GM12878 (cell line): Measurements from ENCODE around the gene POFUT1. TPM values are rescaled to one million over a fixed set of nuclear protein-coding genes. Genes with fewer than 3 reads are reported as not detected.

Experiments
- ATAC-seq: fragments of 200-7000 bp; cut with Tn5 transposase; 3 replicates; pipeline ENCODE4 v1.9.1; 2020; ENCODE audit warnings: mild to moderate bottlenecking, moderate library complexity
- BruUV-seq: library from RNA; stranded (reverse); fragments of 400-500 nt; replicated peaks from 2 replicates; lab custom pipeline; 2021; lab: Mats Ljungman, UMichigan
- CTCF ChIA-PET: fragments of 300-600 bp; sonication (Branson Sonifier 250); formaldehyde crosslinking; extraction: SDS; loops from one replicate; lab custom pipeline; 2021; ENCODE audit warnings: inconsistent platforms; lab: Yijun Ruan, JAX
- POLR2A ChIA-PET: fragments of 350-600 bp; formaldehyde crosslinking; extraction: SDS; loops from one replicate; lab custom pipeline; 2021; ENCODE audit warnings: inconsistent platforms; lab: Charles Lee
- RAD21 ChIA-PET: fragments of 300-600 bp; sonication (Branson Sonifier 250); formaldehyde crosslinking; loops from one replicate; lab custom pipeline; 2023; ENCODE audit warnings: antibody characterized with exemption; ENCODE audit not compliant: unreplicated experiment; lab: Charles Lee
- SMC1A ChIA-PET: fragments of 300-600 bp; sonication (Branson Sonifier 250); formaldehyde crosslinking; loops from one replicate; lab custom pipeline; 2023; ENCODE audit not compliant: unreplicated experiment, uncharacterized antibody; lab: Charles Lee
- DNase-seq: peaks from one replicate; pipeline ENCODE4 v3.0.0-alpha.2; 2011; ENCODE audit warnings: low read depth, low spot score
- FAIRE-seq: peaks from 3 replicates; lab custom pipeline; 2011; peaks lifted over from hg19 to GRCh38; lab: Jason Lieb, UNC
- H2AFZ ChIP-seq: 2 replicates; pipeline ENCODE4 v1.6.0; 2011; ENCODE audit warnings: low read depth, low read length, control low read depth; ENCODE audit not compliant: control insufficient read depth
- H3K27ac ChIP-seq: 2 replicates; pipeline ENCODE4 v1.5.1; 2011; ENCODE audit warnings: control low read depth; ENCODE audit not compliant: control insufficient read depth, insufficient read depth
- H3K27me3 ChIP-seq, 2 experiments: replicated peaks in 1 of 2; 2 replicates each; pipeline versions ENCODE4 v1.6.0 to v1.6.1; 2011; ENCODE audit warnings: low read length in 1 of 2; ENCODE audit not compliant: control insufficient read depth in 2 of 2, insufficient read depth in 2 of 2
- H3K36me3 ChIP-seq, 2 experiments: 2 replicates each; pipeline ENCODE4 v1.5.1; 2011; ENCODE audit warnings: low read length in 1 of 2; ENCODE audit not compliant: control insufficient read depth in 2 of 2, insufficient read depth in 2 of 2
- H3K4me1 ChIP-seq: 2 replicates; pipeline ENCODE4 v1.6.1; 2011; ENCODE audit warnings: mild to moderate bottlenecking, low read length, moderate library complexity, mixed read lengths; ENCODE audit not compliant: control insufficient read depth, insufficient read depth
- H3K4me2 ChIP-seq: 2 replicates; pipeline ENCODE4 v1.6.0; 2011; ENCODE audit warnings: control low read depth; ENCODE audit not compliant: control insufficient read depth, insufficient read depth
- H3K4me3 ChIP-seq: fragments of 200-600 bp; sonication (generic); 2 replicates; pipeline ENCODE4 v1.5.1; 2016
- H3K79me2 ChIP-seq: 2 replicates; pipeline ENCODE4 v1.6.0; 2011; ENCODE audit warnings: low read length; ENCODE audit not compliant: control insufficient read depth, insufficient read depth
- H3K9ac ChIP-seq: 2 replicates; pipeline ENCODE4 v1.8.0; 2011; ENCODE audit warnings: low read length, control low read depth, mixed read lengths; ENCODE audit not compliant: control insufficient read depth, insufficient read depth
- H3K9me3 ChIP-seq: replicated peaks from 3 replicates; pipeline ENCODE4 v1.5.1; 2011; ENCODE audit warnings: mild to moderate bottlenecking, low read length; ENCODE audit not compliant: control insufficient read depth, insufficient read depth
- H4K20me1 ChIP-seq: 2 replicates; pipeline ENCODE4 v1.6.0; 2011; ENCODE audit not compliant: control insufficient read depth, insufficient read depth
- FOS ChIP-seq: IDR thresholded peaks from 3 replicates; pipeline ENCODE4 v1.6.1; 2011; ENCODE audit warnings: borderline replicate concordance; ENCODE audit not compliant: insufficient read length; ENCODE audit errors: extremely low read depth
- MEF2A ChIP-seq: IDR thresholded peaks from 2 replicates; pipeline ENCODE4 v1.6.1; 2011; ENCODE audit warnings: low read depth, mild to moderate bottlenecking, low read length, moderate library complexity; ENCODE audit not compliant: insufficient read depth
- MTA3 ChIP-seq: IDR thresholded peaks from 2 replicates; pipeline ENCODE4 v1.6.1; 2012; ENCODE audit warnings: low read length, inconsistent platforms, borderline replicate concordance
- SPI1 ChIP-seq: IDR thresholded peaks from 2 replicates; pipeline ENCODE4 v1.6.1; 2011; ENCODE audit warnings: low read depth, mild to moderate bottlenecking, low read length, moderate library complexity, borderline replicate concordance; ENCODE audit not compliant: insufficient read depth
- ZNF622 ChIP-seq: fragments of 450-650 bp; IDR thresholded peaks from 2 replicates; pipeline ENCODE4 v1.6.1; 2017; ENCODE audit warnings: mild to moderate bottlenecking, inconsistent platforms
- WGBS: methylation state at CpG from one replicate; pipeline ENCODE4 v1.1.6; 2016; ENCODE audit warnings: low lambda C conversion rate; ENCODE audit not compliant: insufficient replicate concordance, insufficient coverage; ENCODE audit errors: missing lambda C conversion rate; 5-methylcytosine and 5-hydroxymethylcytosine counted together
- in situ Hi-C: fragments of 300-500 bp; cut with MboI; formaldehyde crosslinking; loops from 9 replicates; pipeline ENCODE4 v1.14.3; 2018; ENCODE audit warnings: mixed read lengths
- intact Hi-C: fragments of 100-400 bp; cut with micrococcal nuclease; formaldehyde crosslinking; loops from one replicate; pipeline ENCODE4 v1.14.2; 2022; ENCODE audit not compliant: unreplicated experiment
- polyA plus RNA-seq, 11 experiments: library from polyadenylated mRNA; depleted of rRNA in 4 of 11; unstranded in 6 of 11; stranded (reverse) in 5 of 11; fragments of >200 nt; fragmentation: Nextera tagmentation in 4 of 11; fragmentation: Illumina TruSeq in 1 of 11; extraction: Ambion mirVana in 4 of 11; extraction: Trizol in 1 of 11; gene quantifications; 1 replicate in 1 of 11; 2 replicates in 10 of 11; pipeline versions ENCODE4 v1.2.1 to v1.2.3, GENCODE V29; 2011 to 2016; ENCODE audit warnings: inconsistent platforms in 2 of 11, missing spikeins in 2 of 11, low read depth in 1 of 11
- total RNA-seq, 4 experiments: library from RNA; depleted of rRNA in 3 of 4; stranded (reverse); fragments of >200 nt in 3 of 4; fragmentation: Illumina TruSeq in 1 of 4; extraction: Trizol in 1 of 4; gene quantifications; 2 replicates each; pipeline versions ENCODE4 v1.2.1 to v1.2.3, GENCODE V29; 2013 to 2021

The POFUT1 gene
- total and polyA plus RNA-seq, 10 of the 15 experiments (the other 5 are each of a cell fraction or from before 2014, with no cell fraction given): 2.6 to 33.4 (median 23.1) TPM

- no peak for TF ChIP-seq ZNF622
- no peak for TF ChIP-seq MTA3
- no peak for TF ChIP-seq FOS
Observed at GRCh38 chr20:32230707-32231106, 23.0 kb downstream of the POFUT1 start (continued).

GRCh38 chr20:32231245-32231644 lies 23.6 kb downstream of the POFUT1 start:
- intact Hi-C loops (no loop called here), in situ Hi-C loops (no loop called here)
- no peaks in the 10 kb centered on the region for H3K9me3 ChIP-seq
- no peak overlapping the region for H2AFZ ChIP-seq
- FAIRE-seq (no peak), DNase-seq (no peak), ATAC-seq (no peak)
- no peak overlapping the region for H3K4me2 ChIP-seq
- peaks cover 27 to 30% of the 10 kb centered on the region in 2 experiments for H3K36me3 ChIP-seq
- SMC1A ChIA-PET: interaction anchor here (0.9 to 3.1 kb wide), 4 partner anchors 8 to 140 kb away, joined by 3 to 15 read pairs (median 8); no protein-coding TSS in a partner anchor
- peaks cover 10% of the 10 kb centered on the region; the same call in 1 of the 2 replicates for H3K4me1 ChIP-seq
- H3K27me3 ChIP-seq: no peaks in the 10 kb centered on the region
- H3K9ac ChIP-seq: no peak overlapping the region
- H3K27ac ChIP-seq: no peak overlapping the region
- H3K79me2 ChIP-seq: no peaks in the 10 kb centered on the region
- BruUV-seq: no TSS peak
- no peaks in the 10 kb centered on the region for H4K20me1 ChIP-seq
- CTCF ChIA-PET: interaction anchor here (1.2 kb wide), 1 partner anchor 55 kb away, joined by 3 read pairs; no protein-coding TSS in a partner anchor
- WGBS: 99% methylated on average over 4 of the region's 4 CpGs
- POLR2A ChIA-PET: no interaction called here
- TF ChIP-seq SPI1 (no peak), MEF2A (no peak)
- RAD21 ChIA-PET: interaction anchor here (2.2 to 2.7 kb wide), 2 partner anchors 26 to 54 kb away, joined by 8 to 15 read pairs; no protein-coding TSS in a partner anchor
- no peak overlapping the region for H3K4me3 ChIP-seq
